Vagina (tissue), 2 donors: ENCODE measurements around the gene SH3RF2.

Source experiments
- POLR2A ChIP-seq, 2 donors: fragments of 450-650 bp; IDR thresholded peaks; one replicate each; pipeline ENCODE4 v1.6.1; 2017; ENCODE audit warnings: antibody characterized with exemption in 2 of 2, mild to moderate bottlenecking in 2 of 2, moderate library complexity in 2 of 2
- POLR2AphosphoS5 ChIP-seq, 2 donors: sonication (generic); formaldehyde crosslinking; IDR thresholded peaks; one replicate each; pipeline ENCODE4 v1.9.0; 2017; ENCODE audit warnings: antibody characterized with exemption in 2 of 2, mild to moderate bottlenecking in 2 of 2, low read depth in 1 of 2; ENCODE audit not compliant: insufficient read depth in 1 of 2
- TF ChIP-seq, protein P1 (sequence below), 3 experiments: fragments of 450-650 bp in 2 of 3; fragments of 200-600 bp in 1 of 3; sonication (generic) in 1 of 3; IDR thresholded peaks; one replicate each; pipeline ENCODE4 v1.5.1; 2017 to 2019; ENCODE audit warnings: antibody characterized with exemption in 3 of 3, mild to moderate bottlenecking in 2 of 3, moderate library complexity in 2 of 3

DNA sequence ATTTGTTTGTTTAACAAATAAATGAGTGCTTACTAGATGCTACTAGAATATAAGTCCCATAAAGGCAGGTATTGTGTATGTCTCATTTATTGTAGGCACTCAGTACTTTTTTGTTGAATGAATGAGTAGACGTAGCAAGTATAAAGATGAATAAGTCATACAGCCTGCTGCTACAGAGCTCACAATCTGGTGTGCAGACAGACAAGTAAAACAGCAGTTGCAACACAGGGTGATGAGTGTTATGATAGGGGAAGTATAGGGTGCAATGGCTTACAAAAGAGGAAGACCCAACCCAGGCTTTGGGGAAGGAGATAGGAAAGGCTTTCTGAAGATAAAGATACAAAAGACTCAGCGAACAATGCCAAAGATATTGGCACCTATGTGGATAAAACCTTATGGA, 47.7 kb downstream of the SH3RF2 start:
- TF ChIP-seq POLR2AphosphoS5 (IDR thresholded peaks at IDR 0.05; ENCODE audit: insufficient read depth in 1 of 2, low read depth in 1 of 2) (no peak), POLR2A (IDR thresholded peaks at IDR 0.05) (no peak)
- TF ChIP-seq, protein P1, sequence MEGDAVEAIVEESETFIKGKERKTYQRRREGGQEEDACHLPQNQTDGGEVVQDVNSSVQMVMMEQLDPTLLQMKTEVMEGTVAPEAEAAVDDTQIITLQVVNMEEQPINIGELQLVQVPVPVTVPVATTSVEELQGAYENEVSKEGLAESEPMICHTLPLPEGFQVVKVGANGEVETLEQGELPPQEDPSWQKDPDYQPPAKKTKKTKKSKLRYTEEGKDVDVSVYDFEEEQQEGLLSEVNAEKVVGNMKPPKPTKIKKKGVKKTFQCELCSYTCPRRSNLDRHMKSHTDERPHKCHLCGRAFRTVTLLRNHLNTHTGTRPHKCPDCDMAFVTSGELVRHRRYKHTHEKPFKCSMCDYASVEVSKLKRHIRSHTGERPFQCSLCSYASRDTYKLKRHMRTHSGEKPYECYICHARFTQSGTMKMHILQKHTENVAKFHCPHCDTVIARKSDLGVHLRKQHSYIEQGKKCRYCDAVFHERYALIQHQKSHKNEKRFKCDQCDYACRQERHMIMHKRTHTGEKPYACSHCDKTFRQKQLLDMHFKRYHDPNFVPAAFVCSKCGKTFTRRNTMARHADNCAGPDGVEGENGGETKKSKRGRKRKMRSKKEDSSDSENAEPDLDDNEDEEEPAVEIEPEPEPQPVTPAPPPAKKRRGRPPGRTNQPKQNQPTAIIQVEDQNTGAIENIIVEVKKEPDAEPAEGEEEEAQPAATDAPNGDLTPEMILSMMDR (IDR thresholded peaks at IDR 0.05): no peak
